GM21619 (cell line): Measurements from ENCODE around the gene BDKRB2.

Source experiments
- ATAC-seq: cut with Tn5 transposase; IDR thresholded peaks from one replicate; pipeline ENCODE4 v1.9.1; 2021; ENCODE audit not compliant: unreplicated experiment

Gene BDKRB2

GRCh38 chr14:96250485-96250884 is 45.8 kb downstream of the BDKRB2 start:
- no peak for ATAC-seq

GRCh38 chr14:96251656-96252155 is 47.1 kb downstream of the BDKRB2 start:
- ATAC-seq, result no peak

- ATAC-seq, result no peak
Observed at GRCh38 chr14:96252323-96252998, 47.8 kb downstream of the BDKRB2 start.

- ATAC-seq, result no peak
Observed at GRCh38 chr14:96252999-96253539, 48.4 kb downstream of the BDKRB2 start.

GRCh38 chr14:96254687-96255086 is 50.0 kb downstream of the BDKRB2 start:
- ATAC-seq, result no peak

GRCh38 chr14:96255501-96256366 is 51.1 kb downstream of the BDKRB2 start, which contains the start of gene BDKRB1:
BDKRB1 (plus strand) TSS chr14:96256210; CDS start chr14:96263683, 7,473 bp downstream.
- ATAC-seq, result no peak

GRCh38 chr14:96256407-96256806 is 51.8 kb downstream of the BDKRB2 start:
- no peak for ATAC-seq

GRCh38 chr14:96257056-96257455 is 52.4 kb downstream of the BDKRB2 start:
- ATAC-seq, result no peak

GRCh38 chr14:96257900-96258299 is 53.3 kb downstream of the BDKRB2 start:
- no peak for ATAC-seq

- no peak for ATAC-seq
Observed at GRCh38 chr14:96260341-96260821, 55.7 kb downstream of the BDKRB2 start.

- no peak for ATAC-seq
Observed at GRCh38 chr14:96261053-96261452, 56.4 kb downstream of the BDKRB2 start.

- ATAC-seq, result no peak
Observed at GRCh38 chr14:96261772-96262655, 57.4 kb downstream of the BDKRB2 start.

- ATAC-seq, result no peak
Observed at GRCh38 chr14:96263347-96264199, 58.9 kb downstream of the BDKRB2 start.

- no peak for ATAC-seq
Observed at GRCh38 chr14:96264200-96264553, 59.5 kb downstream of the BDKRB2 start.

- ATAC-seq, result no peak
Observed at GRCh38 chr14:96264853-96265252, 60.2 kb downstream of the BDKRB2 start.

GRCh38 chr14:96265383-96266095 is 60.9 kb downstream of the BDKRB2 start:
- no peak for ATAC-seq

- ATAC-seq, result no peak
Observed at GRCh38 chr14:96267336-96267735, 62.7 kb downstream of the BDKRB2 start.

- no peak for ATAC-seq
Observed at GRCh38 chr14:96267916-96268315, 63.3 kb downstream of the BDKRB2 start.
